ENCODE results near the gene HNRNPL.

HNRNPL gene

GRCh38 chr19:38806371-38806770 lies 43.4 kb downstream of the HNRNPL start:
- no peak for TF ChIP-seq CTCF (conservative IDR thresholded peaks at IDR 0.05; ENCODE audit: low read depth, low read length)
- no peak overlapping the region for H3K4me3 ChIP-seq (IDR thresholded peaks at IDR 0.05; ENCODE audit: insufficient read depth, low read depth, low read length)

GRCh38 chr19:38805180-38805579 lies 44.6 kb downstream of the HNRNPL start:
- no peaks in the 10 kb centered on the region for H3K27me3 ChIP-seq (ENCODE audit: insufficient read depth, low read depth)
- no peak for TF ChIP-seq CTCF (conservative IDR thresholded peaks at IDR 0.05; ENCODE audit: low read depth, low read length)
- H3K27ac ChIP-seq, result no peak overlapping the region
- H3K4me2 ChIP-seq, result no peak overlapping the region
- H2AFZ ChIP-seq (ENCODE audit: low read depth), result no peak overlapping the region
- H3K4me1 ChIP-seq (ENCODE audit: low read depth, poor library complexity, severe bottlenecking), result no peaks in the 10 kb centered on the region
- H3K4me3 ChIP-seq (IDR thresholded peaks at IDR 0.05; ENCODE audit: insufficient read depth, low read depth, low read length), result no peak overlapping the region
- H3K9ac ChIP-seq, result no peak overlapping the region
- no peaks in the 10 kb centered on the region for H3K36me3 ChIP-seq (ENCODE audit: insufficient read depth)
- H3K79me2 ChIP-seq (ENCODE audit: insufficient read depth, low read depth), result no peaks in the 10 kb centered on the region
- no peaks in the 10 kb centered on the region for H4K20me1 ChIP-seq (ENCODE audit: insufficient read depth)

More at GRCh38 chr19:38806371-38806770, 43.4 kb downstream of the HNRNPL start:
- Histone ChIP-seq H4K20me1 (ENCODE audit: insufficient read depth) (no peaks in the 10 kb centered on the region), H3K79me2 (ENCODE audit: insufficient read depth, low read depth) (no peaks in the 10 kb centered on the region), H3K9ac (no peak overlapping the region), H3K27me3 (ENCODE audit: insufficient read depth, low read depth) (no peaks in the 10 kb centered on the region), H2AFZ (ENCODE audit: low read depth) (no peak overlapping the region), H3K27ac (no peak overlapping the region), H3K4me2 (no peak overlapping the region), H3K36me3 (ENCODE audit: insufficient read depth) (no peaks in the 10 kb centered on the region), H3K4me1 (ENCODE audit: low read depth, poor library complexity, severe bottlenecking) (no peaks in the 10 kb centered on the region)

- Histone ChIP-seq H3K4me3 (IDR thresholded peaks at IDR 0.05; ENCODE audit: insufficient read depth, low read depth, low read length) (no peak overlapping the region), H3K27me3 (ENCODE audit: insufficient read depth, low read depth) (no peaks in the 10 kb centered on the region), H2AFZ (ENCODE audit: low read depth) (no peak overlapping the region)
Observed at GRCh38 chr19:38803543-38803942, 46.2 kb downstream of the HNRNPL start.

GRCh38 chr19:38801359-38802095 lies 48.3 kb downstream of the HNRNPL start:
- H3K4me3 ChIP-seq (IDR thresholded peaks at IDR 0.05; ENCODE audit: insufficient read depth, low read depth, low read length), result no peak overlapping the region
- no peak for TF ChIP-seq CTCF (conservative IDR thresholded peaks at IDR 0.05; ENCODE audit: low read depth, low read length)
- no peak overlapping the region for H3K4me2 ChIP-seq
- H3K27me3 ChIP-seq (ENCODE audit: insufficient read depth, low read depth), result no peaks in the 10 kb centered on the region
- H3K79me2 ChIP-seq (ENCODE audit: insufficient read depth, low read depth), result no peaks in the 10 kb centered on the region
- H3K4me1 ChIP-seq (ENCODE audit: low read depth, poor library complexity, severe bottlenecking), result no peaks in the 10 kb centered on the region
- H2AFZ ChIP-seq (ENCODE audit: low read depth), result no peak overlapping the region
- no peaks in the 10 kb centered on the region for H3K36me3 ChIP-seq (ENCODE audit: insufficient read depth)
- H4K20me1 ChIP-seq (ENCODE audit: insufficient read depth), result no peaks in the 10 kb centered on the region
- no peak overlapping the region for H3K9ac ChIP-seq
- no peak overlapping the region for H3K27ac ChIP-seq

More at GRCh38 chr19:38803543-38803942, 46.2 kb downstream of the HNRNPL start:
- Histone ChIP-seq H4K20me1 (ENCODE audit: insufficient read depth) (no peaks in the 10 kb centered on the region), H3K27ac (no peak overlapping the region), H3K36me3 (ENCODE audit: insufficient read depth) (no peaks in the 10 kb centered on the region), H3K4me2 (no peak overlapping the region), H3K9ac (no peak overlapping the region), H3K4me1 (ENCODE audit: low read depth, poor library complexity, severe bottlenecking) (no peaks in the 10 kb centered on the region), H3K79me2 (ENCODE audit: insufficient read depth, low read depth) (no peaks in the 10 kb centered on the region)
- TF ChIP-seq CTCF (conservative IDR thresholded peaks at IDR 0.05; ENCODE audit: low read depth, low read length), result no peak
